ENCODE measurements around the gene RRP8.

DNA sequence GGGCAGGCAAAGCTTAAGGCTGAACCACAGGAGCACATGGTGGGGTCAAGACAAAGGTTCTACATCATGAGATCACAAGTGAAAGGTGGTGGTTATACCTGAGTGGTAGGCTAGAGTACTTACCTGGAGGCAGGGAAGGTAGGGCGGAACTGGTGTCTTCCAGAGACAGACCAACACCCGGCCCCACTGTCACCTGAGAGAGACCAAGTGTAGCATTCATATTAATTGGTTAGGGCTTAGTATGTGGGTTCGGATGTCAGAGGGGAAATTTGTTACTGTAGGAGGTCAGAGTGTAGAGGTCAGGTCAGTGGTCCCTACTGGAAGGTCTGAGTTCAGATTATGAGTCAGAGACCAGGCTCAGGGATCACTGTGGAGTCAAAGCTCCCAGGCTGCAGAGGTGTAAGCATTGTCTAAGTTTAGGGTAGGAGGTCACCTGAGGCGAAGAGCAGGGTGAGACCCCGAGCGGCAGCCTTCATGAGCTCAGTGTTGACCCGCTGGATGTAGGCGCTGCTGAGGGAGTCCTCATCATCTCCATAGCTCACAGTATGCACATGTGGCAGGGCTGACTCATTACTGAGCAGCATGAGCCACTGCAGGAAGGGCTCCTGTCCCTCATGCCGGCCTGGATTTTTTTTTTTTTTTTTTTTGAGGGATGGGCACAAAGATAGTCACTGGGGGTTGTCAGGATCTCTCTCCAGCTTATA is 12.6 kb upstream of the RRP8 start:
- TF ChIP-seq RAD51 (IDR thresholded peaks at IDR 0.05) = no peak
- no peak for TF ChIP-seq HDGF (IDR thresholded peaks at IDR 0.05)
- no peak for TF ChIP-seq EZH2 (IDR thresholded peaks at IDR 0.05; ENCODE audit: borderline replicate concordance, control insufficient read depth, low read depth, low read length)
- TF ChIP-seq, protein P1, sequence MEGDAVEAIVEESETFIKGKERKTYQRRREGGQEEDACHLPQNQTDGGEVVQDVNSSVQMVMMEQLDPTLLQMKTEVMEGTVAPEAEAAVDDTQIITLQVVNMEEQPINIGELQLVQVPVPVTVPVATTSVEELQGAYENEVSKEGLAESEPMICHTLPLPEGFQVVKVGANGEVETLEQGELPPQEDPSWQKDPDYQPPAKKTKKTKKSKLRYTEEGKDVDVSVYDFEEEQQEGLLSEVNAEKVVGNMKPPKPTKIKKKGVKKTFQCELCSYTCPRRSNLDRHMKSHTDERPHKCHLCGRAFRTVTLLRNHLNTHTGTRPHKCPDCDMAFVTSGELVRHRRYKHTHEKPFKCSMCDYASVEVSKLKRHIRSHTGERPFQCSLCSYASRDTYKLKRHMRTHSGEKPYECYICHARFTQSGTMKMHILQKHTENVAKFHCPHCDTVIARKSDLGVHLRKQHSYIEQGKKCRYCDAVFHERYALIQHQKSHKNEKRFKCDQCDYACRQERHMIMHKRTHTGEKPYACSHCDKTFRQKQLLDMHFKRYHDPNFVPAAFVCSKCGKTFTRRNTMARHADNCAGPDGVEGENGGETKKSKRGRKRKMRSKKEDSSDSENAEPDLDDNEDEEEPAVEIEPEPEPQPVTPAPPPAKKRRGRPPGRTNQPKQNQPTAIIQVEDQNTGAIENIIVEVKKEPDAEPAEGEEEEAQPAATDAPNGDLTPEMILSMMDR (IDR thresholded peaks at IDR 0.05 in 2 of 3, conservative IDR thresholded peaks at IDR 0.05 in 1 of 3; ENCODE audit: control insufficient read depth in 2 of 3, extremely low read depth in 1 of 3, insufficient read depth in 1 of 3, low read depth in 3 of 3, low read length in 3 of 3) = no peak
- no peak for TF ChIP-seq NFXL1 (IDR thresholded peaks at IDR 0.05; ENCODE audit: borderline replicate concordance)
- TF ChIP-seq TAF1 (IDR thresholded peaks at IDR 0.05; ENCODE audit: borderline replicate concordance, low read depth, low read length) = no peak
- no peak for TF ChIP-seq ZSCAN29 (IDR thresholded peaks at IDR 0.05)
- TF ChIP-seq POLR2AphosphoS5 (IDR thresholded peaks at IDR 0.05; ENCODE audit: low read length) = no peak
- no peak for TF ChIP-seq CBFB (IDR thresholded peaks at IDR 0.05; ENCODE audit: low read depth)
- no peak for TF ChIP-seq YY1 (IDR thresholded peaks at IDR 0.05; ENCODE audit: low read depth, low read length)
- TF ChIP-seq FOS (IDR thresholded peaks at IDR 0.05; ENCODE audit: borderline replicate concordance, extremely low read depth, insufficient read length) = no peak
- TF ChIP-seq BCL11A (IDR thresholded peaks at IDR 0.05; ENCODE audit: low read depth, low read length) = no peak

Measured in GM12878 (cell line).